GM18517 (cell line): ENCODE results near the gene SCUBE2.

ENCODE experiments used
- ATAC-seq: cut with Tn5 transposase; IDR thresholded peaks from one replicate; pipeline ENCODE4 v1.9.1; 2021; ENCODE audit warnings: mild to moderate bottlenecking, moderate library complexity; ENCODE audit not compliant: unreplicated experiment

Gene SCUBE2

GRCh38 chr11:8971196-8971923, 120.0 kb downstream of the SCUBE2 start:
- no peak for ATAC-seq
